ENCODE data around the gene AVEN.
"Not testable (repeated sequence)": the region's sequence is repeated elsewhere in the genome, so short reads cannot be mapped to it uniquely, and the experiment has no call there.

Gene AVEN, protein sequence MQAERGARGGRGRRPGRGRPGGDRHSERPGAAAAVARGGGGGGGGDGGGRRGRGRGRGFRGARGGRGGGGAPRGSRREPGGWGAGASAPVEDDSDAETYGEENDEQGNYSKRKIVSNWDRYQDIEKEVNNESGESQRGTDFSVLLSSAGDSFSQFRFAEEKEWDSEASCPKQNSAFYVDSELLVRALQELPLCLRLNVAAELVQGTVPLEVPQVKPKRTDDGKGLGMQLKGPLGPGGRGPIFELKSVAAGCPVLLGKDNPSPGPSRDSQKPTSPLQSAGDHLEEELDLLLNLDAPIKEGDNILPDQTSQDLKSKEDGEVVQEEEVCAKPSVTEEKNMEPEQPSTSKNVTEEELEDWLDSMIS

DNA sequence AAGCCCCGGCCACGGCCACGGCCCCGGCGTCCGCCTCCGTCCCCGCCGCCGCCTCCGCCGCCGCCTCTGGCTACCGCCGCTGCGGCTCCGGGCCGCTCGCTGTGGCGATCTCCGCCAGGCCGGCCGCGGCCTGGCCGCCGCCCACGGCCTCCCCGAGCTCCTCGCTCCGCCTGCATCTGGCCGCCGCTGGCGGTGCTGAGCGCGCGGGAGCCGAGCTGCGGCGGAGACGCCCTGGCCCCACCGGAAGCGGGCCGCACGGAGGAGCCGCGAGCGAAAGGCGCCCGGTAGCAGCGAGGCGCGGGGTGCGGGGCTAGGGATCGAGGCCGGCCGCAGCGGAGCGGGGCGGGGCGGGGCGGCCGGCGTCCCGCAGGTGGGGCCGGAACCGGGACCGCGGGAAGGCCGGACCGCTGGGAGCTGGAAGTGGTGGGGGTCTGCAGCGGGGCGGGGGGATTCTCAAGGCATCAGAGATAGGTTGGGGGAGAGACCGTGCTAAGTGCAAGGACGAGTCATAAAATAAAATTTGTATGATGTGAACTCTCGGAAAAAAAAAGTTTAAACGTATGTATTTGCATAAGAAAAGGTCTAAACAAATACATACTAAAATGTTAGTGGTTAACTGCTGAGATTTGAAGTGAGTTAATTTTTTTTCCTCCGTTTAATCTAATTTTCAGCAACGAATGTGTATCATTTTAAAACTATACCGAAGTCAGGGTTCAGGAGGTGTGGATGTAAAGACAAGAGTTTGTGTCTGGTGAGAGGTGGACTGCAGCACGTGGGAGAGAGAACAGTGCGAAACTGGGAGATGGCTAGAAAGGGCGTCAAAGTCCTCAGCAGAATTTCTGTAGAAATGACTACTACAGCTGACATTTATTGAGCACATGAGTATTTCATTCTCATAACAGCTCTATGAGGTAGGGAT lies at the start of gene AVEN:
AVEN (minus strand) TSS at position 334 of the 919 bp plus-strand sequence; CDS start at position 176, 158 bp downstream.
- DNase-seq: peak; percentile 75

DNA sequence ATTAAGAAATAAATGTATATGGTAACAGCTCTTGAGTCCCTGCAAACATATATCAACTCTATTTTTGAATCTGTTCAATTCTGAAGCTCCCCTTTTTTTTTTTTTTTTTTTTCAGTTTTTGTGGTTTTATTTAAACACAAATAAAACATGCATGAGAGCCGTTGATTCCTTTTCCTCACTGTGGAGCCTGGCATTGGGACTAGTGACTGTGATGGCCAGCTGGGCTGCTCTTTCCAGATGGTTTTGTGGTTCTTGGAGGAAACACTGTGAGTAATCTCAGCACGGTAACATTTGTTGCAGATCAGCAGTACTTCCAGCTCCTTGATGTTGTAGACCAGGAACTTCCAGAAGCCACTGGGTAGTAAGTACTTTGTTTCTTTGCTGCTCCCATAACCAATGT lies 46.7 kb upstream of the AVEN start:
- no peak for DNase-seq

DNA sequence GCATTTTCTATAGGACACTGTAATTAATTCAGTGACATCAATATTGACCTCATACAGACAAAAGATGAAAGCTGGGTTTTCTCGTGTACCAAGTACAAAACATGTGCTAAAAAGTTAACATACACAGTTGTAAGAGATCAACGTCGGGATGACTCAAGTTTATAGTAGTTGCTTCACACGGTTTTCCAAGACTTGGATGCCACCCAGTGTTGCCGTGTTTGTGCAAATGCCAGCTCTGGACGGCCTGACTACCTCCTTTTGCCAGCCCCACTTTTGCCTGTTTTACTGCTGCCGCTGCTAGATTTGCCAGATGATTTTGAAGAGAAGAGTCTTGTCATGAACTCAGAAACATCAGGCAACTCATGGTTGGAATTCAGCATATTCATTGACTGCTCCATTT lies 45.1 kb upstream of the AVEN start:
- no peak for DNase-seq

DNA sequence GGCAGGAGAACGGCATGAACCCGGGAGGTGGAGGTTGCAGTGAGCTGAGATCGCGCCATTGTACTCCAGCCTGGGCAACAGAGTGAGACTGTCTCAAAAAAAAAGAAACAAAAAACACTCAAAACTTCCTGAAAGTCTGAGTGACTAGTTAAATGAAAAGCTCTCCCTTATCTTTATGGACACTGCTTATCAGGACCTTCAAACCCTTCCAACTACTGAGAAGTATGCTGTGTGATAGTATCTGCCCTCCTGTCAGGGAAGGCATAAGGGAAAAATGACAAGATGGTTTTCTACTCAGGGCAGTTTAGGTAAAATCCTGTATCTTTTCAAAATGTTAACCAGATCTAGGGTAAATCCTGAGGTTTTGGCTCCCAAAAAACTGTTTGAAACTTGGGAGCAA lies 40.9 kb upstream of the AVEN start:
- no peak for DNase-seq

DNA sequence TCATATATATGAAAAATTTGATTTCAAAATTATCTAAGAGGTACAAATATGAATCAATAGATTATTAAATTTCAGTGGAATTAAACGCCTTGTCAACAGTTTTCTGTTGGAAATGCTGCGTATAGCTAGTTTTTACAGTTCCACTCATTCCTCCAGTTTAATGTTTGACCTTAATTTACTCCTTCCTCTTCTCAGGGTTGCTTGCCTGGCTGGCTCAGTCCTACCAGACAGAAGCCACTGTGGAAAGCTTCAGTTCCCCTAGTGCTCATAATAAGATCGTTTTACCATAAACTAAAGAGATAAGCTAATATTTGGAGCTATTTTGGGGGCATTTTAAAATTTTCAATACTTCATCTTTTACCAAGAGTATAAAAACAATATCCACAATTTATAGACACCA lies 39.9 kb upstream of the AVEN start:
- DNase-seq: no peak

DNA sequence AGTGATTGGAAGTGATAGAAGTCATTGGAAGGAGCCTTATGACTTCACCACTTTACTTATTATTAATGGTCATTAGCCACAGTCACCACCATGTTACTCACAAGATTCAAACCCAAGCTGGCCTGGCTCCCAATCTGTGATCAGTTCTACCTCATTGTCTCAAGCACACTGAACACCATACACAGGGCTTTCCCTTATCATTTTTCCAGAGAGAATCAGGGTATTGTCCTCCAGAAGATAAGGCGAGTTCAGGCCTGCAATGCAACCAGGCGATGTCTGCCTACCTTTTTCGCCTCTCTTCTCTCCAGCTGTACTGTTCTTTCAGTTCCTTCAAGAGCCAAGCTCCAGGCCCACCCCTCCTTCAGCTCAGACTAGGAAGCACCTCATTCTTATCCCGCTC lies 37.8 kb upstream of the AVEN start:
- DNase-seq: no peak

DNA sequence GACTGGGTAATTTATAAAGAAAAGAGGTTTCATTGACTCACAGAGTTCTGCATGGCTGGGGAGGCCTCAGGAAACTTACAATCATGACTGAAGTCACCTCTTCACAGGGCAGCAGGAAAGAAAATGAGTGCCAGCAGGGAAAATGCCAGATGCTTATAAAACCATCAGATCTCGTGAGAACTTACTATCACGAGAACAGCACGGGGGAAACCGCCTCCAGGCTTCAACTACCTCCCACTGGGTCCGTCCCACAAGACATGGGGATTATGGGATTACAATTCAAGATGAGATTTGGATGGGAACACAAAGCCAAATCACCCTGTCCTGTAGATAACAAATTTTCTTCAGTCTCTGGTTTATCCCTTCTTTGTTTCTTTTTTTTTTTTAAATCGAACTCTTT lies 31.0 kb upstream of the AVEN start:
- DNase-seq: no peak

DNA sequence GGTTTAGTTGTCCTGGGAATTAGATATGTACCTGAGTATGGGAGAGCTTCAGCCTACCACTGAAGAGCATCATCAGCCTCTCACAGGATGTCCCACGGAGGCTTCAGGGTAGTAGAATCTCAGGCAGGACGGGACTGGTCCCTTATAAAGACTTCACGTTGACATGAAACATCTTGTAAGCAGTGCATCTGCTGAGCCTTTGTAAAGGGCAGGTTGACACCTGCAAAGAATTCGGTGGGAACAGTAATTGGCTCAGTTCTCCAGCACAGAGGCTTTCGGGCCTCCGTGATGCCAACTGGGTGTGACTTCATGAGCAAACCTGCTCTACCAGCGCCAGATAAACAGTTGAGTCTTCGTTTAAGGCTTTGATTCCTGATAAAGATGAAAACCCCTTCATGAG lies 26.9 kb upstream of the AVEN start:
- DNase-seq: no peak

DNA sequence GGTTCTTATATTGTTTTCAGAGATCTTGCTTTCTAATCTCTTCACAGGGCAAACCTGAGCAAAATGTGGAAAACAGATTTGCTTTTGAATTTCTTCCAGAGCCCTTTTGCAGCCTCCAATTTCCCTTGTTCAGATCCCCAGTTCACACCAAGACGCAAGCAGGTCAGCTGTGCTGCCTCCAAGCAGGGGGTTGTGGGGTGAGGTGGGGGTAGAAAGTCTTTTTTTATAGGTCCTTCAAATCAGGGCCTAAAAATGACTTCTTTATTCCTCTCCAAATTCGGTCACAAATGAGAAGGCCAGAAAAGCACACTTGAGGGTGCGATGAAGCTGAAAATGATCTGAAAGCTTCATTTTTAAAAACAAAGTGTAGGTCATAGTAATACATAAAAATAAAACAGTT lies 26.3 kb upstream of the AVEN start:
- DNase-seq: no peak

DNA sequence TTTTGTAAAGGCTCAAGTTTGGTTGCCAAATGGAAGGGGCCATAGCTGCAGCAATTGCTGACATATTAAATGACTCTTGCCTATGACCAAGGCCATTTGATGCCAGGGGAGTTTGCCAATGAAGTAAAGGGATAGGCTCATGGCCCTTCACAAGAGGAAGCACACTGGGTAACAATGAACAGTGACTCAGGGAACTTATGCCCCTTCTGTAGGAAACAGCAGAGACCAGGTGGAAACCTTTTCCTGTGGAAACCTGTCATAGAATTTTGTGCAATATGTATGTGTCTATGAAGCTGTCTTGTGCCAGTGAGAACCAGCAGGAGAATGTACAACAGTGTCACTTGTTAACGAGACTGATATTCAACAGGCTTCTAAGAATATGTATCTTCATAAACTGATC lies 25.4 kb upstream of the AVEN start:
- peak; percentile 4 for DNase-seq

DNA sequence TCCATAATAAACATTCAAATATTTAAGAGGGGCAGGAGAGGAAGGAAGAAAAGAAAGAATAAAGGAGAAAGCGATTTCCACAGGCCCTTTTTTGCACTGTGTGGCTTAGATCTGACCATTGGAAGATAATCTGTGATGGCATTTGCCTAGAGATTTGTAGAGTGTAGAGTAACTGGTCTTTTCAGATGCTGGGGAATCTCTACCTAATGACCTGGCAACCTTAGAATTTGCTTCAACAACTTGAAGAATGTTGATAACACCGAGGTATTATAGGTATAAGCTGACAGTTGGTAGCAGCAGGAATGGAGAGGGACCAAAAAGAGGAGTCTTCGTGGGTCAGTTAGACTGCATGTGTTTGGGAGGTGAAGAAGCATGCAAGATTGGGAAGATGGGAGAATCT lies 20.9 kb upstream of the AVEN start:
- no peak for DNase-seq

DNA sequence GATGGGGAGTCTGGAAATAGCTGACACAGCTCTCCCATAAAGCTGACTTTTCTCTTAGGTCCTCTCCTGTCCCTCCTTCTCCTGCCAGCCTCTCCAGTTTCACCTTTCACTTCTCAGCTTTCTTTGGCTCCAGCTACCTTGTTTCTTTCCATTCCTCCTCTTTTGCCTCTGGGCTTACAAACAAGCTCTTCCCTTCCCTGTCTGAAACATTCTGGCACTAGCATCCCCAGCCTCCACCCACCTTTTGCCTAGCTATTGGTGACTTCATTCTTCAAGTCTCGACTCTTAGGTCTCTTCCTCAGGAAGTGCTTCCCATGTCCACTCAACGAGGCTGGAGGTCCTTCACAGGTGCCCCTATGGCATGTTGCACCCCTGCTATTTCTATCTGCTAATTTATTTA lies 20.5 kb upstream of the AVEN start:
- DNase-seq: no peak

DNA sequence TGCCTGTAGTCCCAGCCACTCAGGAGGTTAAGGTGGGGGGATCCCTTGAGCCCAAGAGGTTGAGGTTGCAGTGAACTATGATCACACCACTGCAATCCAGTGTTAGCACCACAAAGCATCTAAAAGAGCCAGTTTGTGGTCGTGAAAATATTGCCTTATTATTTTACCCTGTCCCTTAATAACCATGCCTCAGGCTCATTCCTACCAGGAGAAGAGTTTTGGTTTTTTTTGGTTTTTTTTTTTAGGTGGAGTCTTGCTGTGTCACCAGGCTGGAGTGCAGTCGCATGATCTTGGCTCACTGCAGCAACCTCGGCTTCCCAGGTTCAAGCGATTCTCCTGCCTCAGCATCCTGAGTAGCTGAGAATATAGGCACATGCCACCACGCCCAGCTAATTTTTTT lies 17.9 kb upstream of the AVEN start:
- no peak for DNase-seq

DNA sequence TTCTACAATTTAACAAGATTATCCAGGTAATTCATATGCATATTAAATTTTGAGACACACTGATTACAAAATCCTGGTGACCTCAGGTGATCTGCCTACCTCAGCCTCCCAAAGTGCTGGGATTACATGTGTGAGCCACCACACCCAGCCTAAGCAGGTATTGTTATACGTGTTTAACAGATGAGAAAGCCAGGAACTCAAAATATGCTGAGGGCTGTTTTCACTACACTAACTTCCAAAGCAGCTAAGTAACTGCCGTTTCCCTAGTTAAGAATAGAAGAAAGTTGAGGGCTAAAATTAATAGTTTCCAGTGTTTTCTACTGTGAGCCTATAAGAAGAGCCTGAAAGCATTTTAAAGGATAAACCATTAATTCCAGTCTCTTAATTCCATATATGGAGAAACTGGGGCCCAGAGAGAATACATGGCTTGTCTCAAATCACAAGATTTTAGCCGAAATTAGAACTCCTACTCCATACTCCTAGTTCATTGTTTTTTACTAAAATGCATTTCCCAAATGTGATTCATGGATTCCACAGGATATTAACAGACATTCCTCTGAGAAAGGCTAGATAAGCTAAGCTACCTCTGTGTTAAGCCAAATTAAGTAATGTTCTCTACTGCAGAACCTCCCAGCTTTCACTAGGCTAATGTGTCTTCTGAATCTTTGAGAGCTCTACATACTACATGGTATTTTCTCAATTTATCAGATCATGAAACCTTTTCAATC lies 17.0 kb upstream of the AVEN start:
- DNase-seq: no peak

DNA sequence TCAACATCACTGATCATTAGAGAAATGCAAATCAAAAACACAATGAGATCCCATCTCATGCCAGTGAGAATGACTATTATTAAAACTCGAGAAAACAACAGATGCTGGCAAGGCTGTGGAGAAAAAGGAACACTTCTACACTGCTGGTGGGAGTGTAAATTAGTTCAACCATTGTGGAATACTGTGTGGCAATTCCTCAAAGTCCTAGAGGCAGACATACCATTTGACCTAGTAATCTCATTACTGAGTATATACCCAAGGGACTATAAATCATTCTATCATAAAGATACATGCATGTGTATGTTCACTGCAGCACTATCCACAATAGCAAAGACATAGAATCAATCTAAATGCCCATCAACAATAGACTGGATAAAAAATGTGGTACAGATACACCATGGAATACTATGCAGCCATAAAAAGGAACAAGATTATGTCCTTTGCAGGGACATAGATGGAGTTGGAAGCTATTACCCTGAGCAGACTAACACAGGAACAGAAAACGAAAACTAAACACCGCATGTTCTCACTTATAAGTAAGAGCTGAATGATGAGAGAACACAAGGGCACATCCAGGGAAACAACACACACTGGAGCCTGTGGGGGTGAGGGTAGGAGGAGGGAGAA lies 15.2 kb upstream of the AVEN start:
- no peak for DNase-seq

DNA sequence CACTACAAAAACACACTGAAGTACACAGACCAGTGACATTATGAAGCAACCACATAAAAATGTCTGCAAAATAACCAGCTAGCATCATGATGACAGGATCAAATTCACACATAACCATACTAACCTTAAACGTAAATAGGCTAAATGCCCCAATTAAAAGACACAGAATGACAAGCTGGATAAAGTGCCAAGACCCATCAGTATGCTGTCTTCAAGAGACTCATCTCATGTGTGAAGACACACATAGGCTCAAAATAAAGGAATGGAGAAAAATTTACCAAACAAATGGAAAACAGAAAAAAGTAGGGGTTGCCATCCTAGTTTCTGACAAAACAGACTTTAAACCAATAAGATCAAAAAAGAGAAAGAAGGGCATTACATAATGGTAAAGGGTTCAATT lies 11.4 kb upstream of the AVEN start:
- DNase-seq: not testable (repeated sequence)

DNA sequence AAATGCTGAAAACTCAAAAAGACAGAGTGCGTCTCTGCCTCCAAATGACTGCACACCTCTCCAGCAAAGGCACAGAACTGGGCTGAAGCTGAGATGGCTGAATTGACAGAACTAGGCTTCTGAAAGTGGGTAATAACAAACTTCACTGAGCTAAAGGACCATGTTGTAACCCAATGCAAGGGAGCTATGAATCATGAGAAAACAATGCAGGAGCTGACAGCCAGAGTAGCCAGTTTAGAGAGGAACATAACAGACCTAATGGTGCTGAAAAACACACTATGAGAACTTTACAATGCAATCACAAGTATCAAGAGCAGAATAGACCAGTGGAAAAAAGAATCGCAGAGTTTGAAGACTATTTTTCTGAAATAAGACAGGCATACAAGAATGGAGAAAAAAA lies 10.1 kb upstream of the AVEN start:
- no peak for DNase-seq

DNA sequence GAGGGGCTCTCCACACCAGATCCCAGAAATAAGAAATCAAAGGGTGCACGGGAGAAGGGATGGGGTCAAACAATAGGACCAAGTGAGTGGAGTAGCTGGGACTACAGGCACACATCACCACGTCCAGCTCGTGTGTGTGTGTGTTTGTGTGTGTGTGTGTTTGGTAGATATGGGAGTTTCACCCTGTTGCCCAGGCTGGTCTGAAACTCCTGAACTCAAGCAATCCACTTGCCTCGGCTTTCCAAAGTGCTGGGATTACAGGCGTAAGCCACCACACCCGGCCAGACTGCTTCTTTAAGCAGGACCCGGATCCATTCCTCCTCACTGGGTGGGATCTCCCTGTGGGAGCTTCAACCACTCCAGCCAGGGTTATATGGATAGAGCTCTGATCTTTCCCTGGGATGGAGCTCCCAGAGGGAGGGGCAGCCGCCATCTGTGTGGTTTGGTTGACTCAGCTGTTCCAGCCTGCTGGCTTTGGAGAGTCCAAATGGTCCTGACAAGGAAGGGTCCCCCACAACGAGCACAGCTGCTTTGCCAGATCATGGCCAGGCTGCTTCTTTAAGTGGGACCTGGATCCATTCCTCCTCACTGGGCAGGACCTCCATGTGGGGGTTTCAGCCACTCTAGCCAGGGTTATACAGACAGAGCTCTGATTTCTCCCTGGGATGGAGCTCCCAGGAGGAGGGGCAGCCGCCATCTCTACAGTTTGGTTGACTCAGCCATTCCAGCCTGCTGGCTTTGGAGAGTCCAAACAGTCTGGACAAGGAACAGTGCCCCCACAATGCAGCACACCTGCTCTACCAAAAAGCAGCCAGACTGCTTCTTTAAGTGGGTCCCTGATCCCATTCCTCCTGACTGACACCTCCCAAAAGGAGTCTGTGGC lies 9.1 kb upstream of the AVEN start:
- no peak for DNase-seq

DNA sequence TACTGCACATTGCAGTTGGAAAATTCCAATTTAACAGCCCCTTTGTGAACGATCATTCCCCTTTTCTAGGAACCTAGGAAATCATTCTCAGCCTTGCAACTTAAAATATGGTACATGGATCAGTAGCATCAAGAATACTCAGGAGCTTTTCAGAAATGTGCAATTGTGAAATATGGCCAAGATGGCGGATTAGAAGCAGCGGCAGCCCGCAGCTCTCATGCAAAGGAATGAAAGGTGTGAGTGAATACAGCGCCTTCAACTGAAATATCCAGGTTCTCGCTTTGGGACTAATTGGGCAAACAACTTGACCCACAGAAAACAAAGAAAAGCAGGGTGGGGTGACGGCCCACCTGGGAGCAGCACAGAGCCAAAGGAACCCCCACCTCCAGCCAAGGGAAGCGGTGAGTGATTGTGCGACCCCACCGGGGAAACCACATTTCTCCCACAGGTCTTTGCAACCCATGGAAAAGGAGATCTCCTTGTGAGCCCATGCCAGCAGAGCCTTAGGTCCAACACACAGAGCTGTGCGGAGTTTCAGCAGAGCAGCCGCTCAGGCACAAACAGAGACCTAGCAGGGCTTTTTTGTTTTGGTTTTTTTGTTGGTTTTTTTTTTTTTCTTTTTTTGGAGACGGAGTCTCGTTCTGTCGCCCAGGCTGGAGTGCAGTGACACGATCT lies 7.6 kb upstream of the AVEN start:
- no peak for DNase-seq

DNA sequence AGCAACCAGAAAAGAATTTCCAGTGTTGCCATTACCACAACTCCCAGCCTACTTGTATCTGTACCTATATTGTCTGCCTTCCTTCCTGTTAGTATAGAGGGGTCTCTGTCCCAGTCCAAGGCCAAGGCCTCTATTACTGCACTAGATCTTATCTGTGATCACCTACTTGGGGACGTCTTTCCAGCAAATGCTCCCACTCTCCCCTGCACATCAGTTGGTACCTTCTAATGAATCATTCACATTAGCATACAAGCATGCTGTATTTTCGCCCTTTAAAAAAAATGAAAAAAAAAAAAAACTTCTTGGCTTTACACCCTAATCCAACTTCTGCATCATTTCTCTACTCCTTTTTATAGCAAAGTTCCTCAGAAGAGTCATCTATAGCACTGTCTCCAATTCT lies 4.8 kb upstream of the AVEN start:
- no peak for DNase-seq

DNA sequence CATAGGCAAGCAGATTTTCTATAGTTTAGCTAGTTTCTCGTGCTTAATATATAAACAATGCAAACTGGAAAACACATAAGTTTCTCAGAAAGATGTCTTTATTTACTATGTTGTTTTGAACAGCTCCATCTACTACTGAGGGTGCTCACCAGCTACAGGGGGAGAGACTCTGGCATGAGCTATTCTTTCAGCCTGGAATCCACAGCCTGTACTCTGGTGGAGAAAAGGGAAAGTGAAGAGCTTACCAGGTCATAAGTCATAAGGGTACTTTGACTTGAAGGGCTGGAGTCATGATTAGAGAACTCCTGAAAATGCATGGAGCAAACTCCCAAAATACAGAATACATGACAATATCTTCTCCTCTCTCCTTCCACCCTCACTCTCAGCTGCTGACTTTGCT lies 4.4 kb upstream of the AVEN start:
- no peak for DNase-seq

DNA sequence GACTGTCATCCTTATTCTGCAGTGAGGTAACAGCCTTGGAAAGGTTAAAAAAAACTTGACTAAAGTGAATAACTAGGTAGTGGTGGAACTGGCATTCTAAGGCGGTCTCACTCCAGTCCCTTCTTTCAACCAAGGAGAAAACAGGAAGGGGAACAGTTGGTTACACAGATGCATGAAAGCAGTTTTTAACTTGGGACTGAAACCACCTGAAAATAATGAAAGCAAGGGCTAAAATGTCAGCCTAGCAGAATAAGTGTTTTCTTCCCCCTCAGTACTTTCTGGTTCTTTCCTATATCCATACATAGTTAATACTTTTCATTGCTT lies 748 bp upstream of the AVEN start:
- DNase-seq: no peak

All from DMS53 (cell line).